ENCODE measurements around the gene C1QTNF6. TPM values are rescaled to one million over a fixed set of nuclear protein-coding genes. Genes with fewer than 3 reads are reported as not detected.

Gene C1QTNF6
- total and polyA plus RNA-seq, 2 of the 8 experiments (the other 6 are each of a cell fraction or from before 2014, with no cell fraction given) = 3.1 to 6.5 TPM

- Histone ChIP-seq H3K18ac (ENCODE audit: extremely low read depth, low read length) (no peak overlapping the region), H2BK120ac (replicated peaks; ENCODE audit: low read depth, low read length) (no peak overlapping the region), H3K9ac (replicated peaks in 1 of 4; ENCODE audit: extremely low read depth in 1 of 4, low read depth in 3 of 4, low read length in 3 of 4) (no peak overlapping the region), H3K4me2 (ENCODE audit: insufficient read depth in 1 of 2, low read depth in 2 of 2, low read length in 2 of 2) (no peak overlapping the region), H3K4me1 (replicated peaks in 1 of 4; ENCODE audit: control insufficient read depth in 3 of 4, insufficient read depth in 4 of 4, low read length in 3 of 4) (peaks cover 0 to 9% (median 2%) of the 10 kb centered on the region in 4 experiments; a peak in 3 of 7 replicates), H2AFZ (ENCODE audit: low read length) (no peak overlapping the region), H3K9me3 (ENCODE audit: insufficient read depth in 2 of 2, low read depth in 1 of 2, low read length in 1 of 2) (peaks cover 5% of the 10 kb centered on the region in 2 experiments; a peak in 2 of 4 replicates), H3K27me3 (replicated peaks in 1 of 4; ENCODE audit: control insufficient read depth in 3 of 4, extremely low read depth in 1 of 4, insufficient read depth in 3 of 4, low read length in 3 of 4) (no peaks in the 10 kb centered on the region; a peak in 2 of 7 replicates), H3K79me1 (ENCODE audit: low read depth, low read length) (no peaks in the 10 kb centered on the region), H3K14ac (ENCODE audit: insufficient read length) (no peak overlapping the region), H3K4me3 (ENCODE audit: extremely low read depth in 1 of 4, insufficient read depth in 2 of 4, low read depth in 3 of 4, low read length in 4 of 4) (no peak overlapping the region), H4K8ac (ENCODE audit: extremely low read depth, insufficient read depth, low read length) (no peak overlapping the region; the same call in 1 of the 2 replicates), H3K4ac (replicated peaks; ENCODE audit: insufficient read length, low read depth, low read length) (no peak overlapping the region), H3K56ac (replicated peaks; ENCODE audit: insufficient read length, low read depth, low read length) (no peak overlapping the region), H3K79me2 (ENCODE audit: control insufficient read depth in 1 of 2, insufficient read depth in 2 of 2, low read length in 2 of 2) (no peaks in the 10 kb centered on the region), H2BK5ac (ENCODE audit: low read depth, low read length) (no peak overlapping the region), H2BK12ac (ENCODE audit: low read depth, low read length) (no peak overlapping the region; the same call in 1 of the 2 replicates), H2BK15ac (ENCODE audit: low read length) (0 out of 2 replicates have a peak overlapping the region, but pooled peaks have one; percentile 92), H2BK20ac (ENCODE audit: low read length) (no peak overlapping the region), H4K91ac (replicated peaks; ENCODE audit: insufficient read length, low read length) (no peak overlapping the region), H3K36me3 (ENCODE audit: control insufficient read depth in 2 of 4, insufficient read depth in 4 of 4, low read length in 3 of 4) (no peaks in the 10 kb centered on the region), H4K20me1 (replicated peaks in 1 of 2; ENCODE audit: control insufficient read depth in 1 of 2, insufficient read depth in 2 of 2, low read length in 2 of 2) (no peaks in the 10 kb centered on the region), H4K5ac (ENCODE audit: insufficient read length, low read depth, low read length) (no peak overlapping the region), H3K23ac (ENCODE audit: insufficient read length) (no peak overlapping the region), H2AK5ac (ENCODE audit: low read depth, low read length) (no peak overlapping the region), H3K27ac (ENCODE audit: low read depth, low read length) (no peak overlapping the region), H3K23me2 (ENCODE audit: low read depth, low read length) (no peaks in the 10 kb centered on the region)
- 86% methylated on average over 5 of the region's 5 CpGs; no CpG with 5 or more reads in 1 of the 2 experiments for WGBS, 2 experiments (ENCODE audit: extremely low coverage in 1 of 2, insufficient coverage in 1 of 2, insufficient read length in 1 of 2, insufficient replicate concordance in 2 of 2, low coverage in 1 of 2, low lambda C conversion rate in 2 of 2, missing lambda C conversion rate in 1 of 2)
- FAIRE-seq (no peak), DNase-seq (ENCODE audit: low read depth in 1 of 2, low spot score in 2 of 2) (no peak)
- CTCF ChIA-PET (ENCODE audit: partially characterized antibody) = interaction anchor here (0.5 to 7.9 kb wide), 6 partner anchors 36 to 332 kb away, joined by 3 to 77 read pairs (median 4); no protein-coding TSS in a partner anchor
- POLR2A ChIA-PET (ENCODE audit: partially characterized antibody) = interaction anchor here (0.6 to 1.4 kb wide), 3 partner anchors 13 to 23 kb away, joined by 3 read pairs; partner anchors contain the start of gene IL2RB
- TF ChIP-seq HDAC2 (IDR thresholded peaks at IDR 0.05; ENCODE audit: borderline replicate concordance in 1 of 2, low read depth in 2 of 2, low read length in 2 of 2) = no peak
Measured at GRCh38 chr22:37163096-37163489, 25.0 kb downstream of the C1QTNF6 start.

All from H1 (cell line).